Measurements from ENCODE around the gene CHIT1. TPM values are rescaled to one million over a fixed set of nuclear protein-coding genes. Genes with fewer than 3 reads are reported as not detected.
A peak's percentile ranks its signal among the peaks of the same experiment; 100 is the strongest.

The CHIT1 gene
- total and polyA plus RNA-seq, 9 of the 15 experiments (the other 6 are each of a cell fraction or from before 2014, with no cell fraction given) = not detected

DNA sequence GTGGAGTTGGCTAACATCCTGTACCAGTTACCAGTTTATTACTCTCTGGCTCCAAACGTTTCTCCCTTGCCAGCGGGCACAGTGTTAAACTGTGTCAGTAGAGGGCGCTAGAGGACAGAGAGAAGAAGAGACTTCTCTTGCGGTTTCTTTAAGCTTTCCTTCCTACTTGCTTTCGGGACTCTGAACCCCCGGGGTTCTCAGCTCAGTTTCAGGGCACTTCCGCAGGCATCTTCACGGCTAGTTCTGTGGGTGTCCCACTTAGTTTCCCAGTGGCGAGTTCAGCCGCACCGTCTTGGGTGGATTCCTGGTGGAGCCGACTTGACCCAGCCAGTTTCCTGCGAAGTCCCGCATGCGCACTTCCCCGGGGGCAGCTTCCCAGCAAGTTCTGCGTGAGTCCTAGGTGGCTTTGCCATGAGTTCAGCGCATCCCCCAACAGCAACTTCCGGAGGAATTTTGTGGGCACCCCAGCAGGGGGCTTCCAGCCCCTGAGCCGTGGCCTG is 37.9 kb upstream of the CHIT1 start (continued):
- TF ChIP-seq ZNF518B (CRISPR knock-in tag; IDR thresholded peaks at IDR 0.05) (no peak), FOS (IDR thresholded peaks at IDR 0.05; ENCODE audit: extremely low read depth, insufficient read length) (no peak), BCOR (IDR thresholded peaks at IDR 0.05) (no peak), ZNF263 (CRISPR knock-in tag; IDR thresholded peaks at IDR 0.05; ENCODE audit: borderline replicate concordance) (0 out of 2 replicates have a peak, but pooled peaks have one; percentile 15), FOSL1 (tag; conservative IDR thresholded peaks at IDR 0.05) (no peak), KLF16 (IDR thresholded peaks at IDR 0.05) (peak; percentile 44; the same call in 1 of the 2 replicates), COPS2 (conservative IDR thresholded peaks at IDR 0.05) (no peak), MYC (IDR thresholded peaks at IDR 0.05; ENCODE audit: low read depth, low read length) (0 out of 2 replicates have a peak, but pooled peaks have one; percentile 16), MYC (CRISPR knock-in tag; IDR thresholded peaks at IDR 0.05; ENCODE audit: borderline replicate concordance, low read depth) (no peak), FOXP1 (CRISPR knock-in tag; IDR thresholded peaks at IDR 0.05) (no peak), ETV1 (tag; conservative IDR thresholded peaks at IDR 0.05; ENCODE audit: low read depth) (no peak), HDAC2 (IDR thresholded peaks at IDR 0.05) (no peak), HNRNPUL1 (IDR thresholded peaks at IDR 0.05; ENCODE audit: low read length) (no peak), MED1 (CRISPR knock-in tag; IDR thresholded peaks at IDR 0.05; ENCODE audit: borderline replicate concordance) (no peak), SAP30 (IDR thresholded peaks at IDR 0.05; ENCODE audit: borderline replicate concordance, insufficient read depth, low read depth, low read length, poor library complexity, severe bottlenecking) (no peak), GTF2E2 (tag; IDR thresholded peaks at IDR 0.05) (no peak), MEF2D (tag; conservative IDR thresholded peaks at IDR 0.05; ENCODE audit: low read depth) (no peak), FIP1L1 (IDR thresholded peaks at IDR 0.05; ENCODE audit: low read depth, low read length, poor library complexity, severe bottlenecking) (no peak), ZNF57 (CRISPR knock-in tag; IDR thresholded peaks at IDR 0.05) (no peak), ZNF280A (IDR thresholded peaks at IDR 0.05; ENCODE audit: low read depth, partially characterized antibody) (no peak), ARHGAP35 (IDR thresholded peaks at IDR 0.05; ENCODE audit: partially characterized antibody) (no peak), TAL1 (IDR thresholded peaks at IDR 0.05) (no peak)
- TF ChIP-seq, protein P1, sequence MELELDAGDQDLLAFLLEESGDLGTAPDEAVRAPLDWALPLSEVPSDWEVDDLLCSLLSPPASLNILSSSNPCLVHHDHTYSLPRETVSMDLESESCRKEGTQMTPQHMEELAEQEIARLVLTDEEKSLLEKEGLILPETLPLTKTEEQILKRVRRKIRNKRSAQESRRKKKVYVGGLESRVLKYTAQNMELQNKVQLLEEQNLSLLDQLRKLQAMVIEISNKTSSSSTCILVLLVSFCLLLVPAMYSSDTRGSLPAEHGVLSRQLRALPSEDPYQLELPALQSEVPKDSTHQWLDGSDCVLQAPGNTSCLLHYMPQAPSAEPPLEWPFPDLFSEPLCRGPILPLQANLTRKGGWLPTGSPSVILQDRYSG (tag; conservative IDR thresholded peaks at IDR 0.05; ENCODE audit: low read depth) = no peak
